Lung (tissue), 12 donors: Measurements from ENCODE around the gene DACT3. TPM values are rescaled to one million over a fixed set of nuclear protein-coding genes. Genes with fewer than 3 reads are reported as not detected.

Experiments used
- ATAC-seq: fragments of 200-7000 bp; cut with Tn5 transposase; one replicate; pipeline ENCODE4 v1.9.1; 2020; ENCODE audit warnings: moderate number of reproducible peaks; ENCODE audit not compliant: insufficient read depth, low FRiP score
- DNase-seq, 3 donors: peaks; one replicate each; pipeline ENCODE4 v3.0.0-alpha.2; 2013 to 2017
- H3K27ac ChIP-seq, 2 donors: one replicate each; pipeline ENCODE4 v1.5.1; 2013; ENCODE audit warnings: mild to moderate bottlenecking in 2 of 2, moderate library complexity in 2 of 2, control low read depth in 1 of 2, inconsistent platforms in 1 of 2, low read depth in 1 of 2, low read length in 1 of 2
- H3K27me3 ChIP-seq, 3 donors: one replicate each; pipeline ENCODE4 v1.5.1; 2013; ENCODE audit warnings: low read length in 2 of 3; ENCODE audit not compliant: control insufficient read depth in 3 of 3, insufficient read depth in 3 of 3
- H3K36me3 ChIP-seq, 4 donors: one replicate each; pipeline ENCODE4 v1.5.1; 2013; ENCODE audit warnings: low read length in 4 of 4, mild to moderate bottlenecking in 1 of 4, moderate library complexity in 1 of 4; ENCODE audit not compliant: control insufficient read depth in 4 of 4, insufficient read depth in 4 of 4
- H3K4me1 ChIP-seq, 5 donors: one replicate each; pipeline ENCODE4 v1.5.1; 2013; ENCODE audit warnings: low read length in 5 of 5, mild to moderate bottlenecking in 2 of 5, moderate library complexity in 1 of 5; ENCODE audit not compliant: control insufficient read depth in 5 of 5, insufficient read depth in 5 of 5
- H3K4me3 ChIP-seq: one replicate; pipeline ENCODE4 v1.5.1; 2013; ENCODE audit warnings: mild to moderate bottlenecking, control low read depth, moderate library complexity
- H3K9ac ChIP-seq, 2 donors: one replicate each; pipeline ENCODE4 v1.5.1; 2013; ENCODE audit warnings: low read length in 2 of 2, control low read depth in 1 of 2; ENCODE audit not compliant: insufficient read depth in 1 of 2
- H3K9me3 ChIP-seq, 4 donors: one replicate each; pipeline ENCODE4 v1.5.1; 2013; ENCODE audit warnings: low read length in 3 of 4, mild to moderate bottlenecking in 1 of 4, moderate library complexity in 1 of 4; ENCODE audit not compliant: control insufficient read depth in 4 of 4, insufficient read depth in 3 of 4
- WGBS, 2 donors: extraction: QIAGEN DNeasy Blood & Tissue Kit; methylation state at CpG; one replicate each; pipeline ENCODE4 v1.1.7; 2013; 5-methylcytosine and 5-hydroxymethylcytosine counted together
- polyA plus RNA-seq, 2 donors: library from polyadenylated mRNA; stranded (reverse); fragments of 200-250 nt; gene quantifications; one replicate each; pipeline ENCODE4 v1.2.1, GENCODE V29; 2013
- total RNA-seq, 2 donors: library from RNA; depleted of rRNA in 1 of 2; stranded (reverse); fragments of >200 nt in 1 of 2; gene quantifications; one replicate each; pipeline ENCODE4 v1.2.1, GENCODE V29; 2014 to 2021
- TF ChIP-seq, protein P1 (sequence below): IDR thresholded peaks from 2 replicates; pipeline ENCODE4 v1.5.1; 2012; ENCODE audit warnings: mild to moderate bottlenecking; ENCODE audit errors: control extremely low read depth, extremely low read depth
- donor health status: control.
- donor health status: control.
- donor health status: Bipolar disorder and iron deficiency.
- donor health status: healthy.
- donor health status: DM: yes; HTN: yes; CAD: no.

DACT3 gene
- total and polyA plus RNA-seq, 4 donors, result 2.8 to 14.0 (median 5.8) TPM

DNA sequence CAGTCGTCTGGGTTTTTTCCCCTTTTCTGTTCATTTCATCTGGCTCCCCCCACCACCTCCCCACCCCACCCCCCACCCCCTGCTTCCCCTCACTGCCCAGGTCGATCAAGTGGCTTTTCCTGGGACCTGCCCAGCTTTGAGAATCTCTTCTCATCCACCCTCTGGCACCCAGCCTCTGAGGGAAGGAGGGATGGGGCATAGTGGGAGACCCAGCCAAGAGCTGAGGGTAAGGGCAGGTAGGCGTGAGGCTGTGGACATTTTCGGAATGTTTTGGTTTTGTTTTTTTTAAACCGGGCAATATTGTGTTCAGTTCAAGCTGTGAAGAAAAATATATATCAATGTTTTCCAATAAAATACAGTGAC lies 50.6 kb downstream of the DACT3 start:
- H3K27ac ChIP-seq, result no peak overlapping the region
- no peaks in the 10 kb centered on the region for H3K4me1 ChIP-seq
- no peaks in the 10 kb centered on the region for H3K9me3 ChIP-seq
- no peak for ATAC-seq
- no peaks in the 10 kb centered on the region for H3K27me3 ChIP-seq
- peaks cover 5 to 52% (median 42%) of the 10 kb centered on the region in 4 donors for H3K36me3 ChIP-seq
- WGBS, 2 donors, result 59 to 77% methylated on average over 5 of the region's 5 CpGs
- TF ChIP-seq, protein P1, sequence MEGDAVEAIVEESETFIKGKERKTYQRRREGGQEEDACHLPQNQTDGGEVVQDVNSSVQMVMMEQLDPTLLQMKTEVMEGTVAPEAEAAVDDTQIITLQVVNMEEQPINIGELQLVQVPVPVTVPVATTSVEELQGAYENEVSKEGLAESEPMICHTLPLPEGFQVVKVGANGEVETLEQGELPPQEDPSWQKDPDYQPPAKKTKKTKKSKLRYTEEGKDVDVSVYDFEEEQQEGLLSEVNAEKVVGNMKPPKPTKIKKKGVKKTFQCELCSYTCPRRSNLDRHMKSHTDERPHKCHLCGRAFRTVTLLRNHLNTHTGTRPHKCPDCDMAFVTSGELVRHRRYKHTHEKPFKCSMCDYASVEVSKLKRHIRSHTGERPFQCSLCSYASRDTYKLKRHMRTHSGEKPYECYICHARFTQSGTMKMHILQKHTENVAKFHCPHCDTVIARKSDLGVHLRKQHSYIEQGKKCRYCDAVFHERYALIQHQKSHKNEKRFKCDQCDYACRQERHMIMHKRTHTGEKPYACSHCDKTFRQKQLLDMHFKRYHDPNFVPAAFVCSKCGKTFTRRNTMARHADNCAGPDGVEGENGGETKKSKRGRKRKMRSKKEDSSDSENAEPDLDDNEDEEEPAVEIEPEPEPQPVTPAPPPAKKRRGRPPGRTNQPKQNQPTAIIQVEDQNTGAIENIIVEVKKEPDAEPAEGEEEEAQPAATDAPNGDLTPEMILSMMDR, result no peak
- DNase-seq, result no peak
- no peak overlapping the region for H3K9ac ChIP-seq
- no peak overlapping the region for H3K4me3 ChIP-seq

DNA sequence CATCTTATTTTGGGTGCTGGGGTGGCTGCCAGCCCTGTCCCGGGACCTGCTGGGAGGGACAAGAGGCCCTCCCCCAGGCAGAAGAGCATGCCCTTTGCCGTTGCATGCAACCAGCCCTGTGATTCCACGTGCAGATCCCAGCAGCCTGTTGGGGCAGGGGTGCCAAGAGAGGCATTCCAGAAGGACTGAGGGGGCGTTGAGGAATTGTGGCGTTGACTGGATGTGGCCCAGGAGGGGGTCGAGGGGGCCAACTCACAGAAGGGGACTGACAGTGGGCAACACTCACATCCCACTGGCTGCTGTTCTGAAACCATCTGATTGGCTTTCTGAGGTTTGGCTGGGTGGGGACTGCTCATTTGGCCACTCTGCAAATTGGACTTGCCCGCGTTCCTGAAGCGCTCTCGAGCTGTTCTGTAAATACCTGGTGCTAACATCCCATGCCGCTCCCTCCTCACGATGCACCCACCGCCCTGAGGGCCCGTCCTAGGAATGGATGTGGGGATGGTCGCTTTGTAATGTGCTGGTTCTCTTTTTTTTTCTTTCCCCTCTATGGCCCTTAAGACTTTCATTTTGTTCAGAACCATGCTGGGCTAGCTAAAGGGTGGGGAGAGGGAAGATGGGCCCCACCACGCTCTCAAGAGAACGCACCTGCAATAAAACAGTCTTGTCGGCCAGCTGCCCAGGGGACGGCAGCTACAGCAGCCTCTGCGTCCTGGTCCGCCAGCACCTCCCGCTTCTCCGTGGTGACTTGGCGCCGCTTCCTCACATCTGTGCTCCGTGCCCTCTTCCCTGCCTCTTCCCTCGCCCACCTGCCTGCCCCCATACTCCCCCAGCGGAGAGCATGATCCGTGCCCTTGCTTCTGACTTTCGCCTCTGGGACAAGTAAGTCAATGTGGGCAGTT lies 51.2 kb downstream of the DACT3 start:
- Histone ChIP-seq H3K4me3 (no peak overlapping the region), H3K27ac (no peak overlapping the region), H3K4me1 (no peaks in the 10 kb centered on the region), H3K9me3 (no peaks in the 10 kb centered on the region), H3K27me3 (no peaks in the 10 kb centered on the region), H3K36me3 (peaks cover 5 to 54% (median 42%) of the 10 kb centered on the region in 4 donors), H3K9ac (no peak overlapping the region)
- 83 to 85% methylated on average over 30 of the region's 30 CpGs for WGBS, 2 donors
- DNase-seq (peak in 1 of 3 donors; percentile 8), ATAC-seq (no peak)
- TF ChIP-seq, protein P1, result no peak

DNA sequence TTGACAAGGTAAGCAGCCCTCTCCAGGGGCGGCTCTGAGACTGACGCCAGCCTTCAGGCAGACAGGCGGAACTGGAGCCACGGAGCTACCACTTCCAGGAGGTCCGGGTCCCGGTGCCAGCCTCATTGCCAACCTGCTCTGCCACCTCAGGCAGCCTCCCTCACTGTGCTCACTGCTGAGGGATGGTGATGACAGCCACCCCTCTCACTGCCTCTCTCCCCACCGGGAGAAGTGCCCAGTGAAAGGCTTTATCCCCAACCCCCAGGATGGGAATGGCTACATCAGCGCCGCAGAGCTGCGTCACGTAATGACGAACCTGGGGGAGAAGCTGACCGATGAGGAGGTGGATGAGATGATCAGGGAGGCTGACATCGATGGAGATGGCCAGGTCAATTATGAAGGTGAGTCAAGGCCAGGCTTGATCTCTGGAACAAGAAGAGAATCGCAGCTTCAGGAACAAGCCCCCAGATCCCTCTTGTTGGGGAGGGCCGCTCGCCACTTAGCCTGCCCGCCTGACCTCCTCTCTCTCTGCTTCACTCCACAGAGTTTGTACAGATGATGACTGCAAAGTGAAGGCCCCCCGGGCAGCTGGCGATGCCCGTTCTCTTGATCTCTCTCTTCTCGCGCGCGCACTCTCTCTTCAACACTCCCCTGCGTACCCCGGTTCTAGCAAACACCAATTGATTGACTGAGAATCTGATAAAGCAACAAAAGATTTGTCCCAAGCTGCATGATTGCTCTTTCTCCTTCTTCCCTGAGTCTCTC lies 52.2 kb downstream of the DACT3 start:
- no peak for ATAC-seq
- TF ChIP-seq, protein P1, result no peak
- Histone ChIP-seq H3K36me3 (peaks cover 5 to 54% (median 42%) of the 10 kb centered on the region in 4 donors), H3K4me3 (no peak overlapping the region), H3K27me3 (no peaks in the 10 kb centered on the region), H3K27ac (no peak overlapping the region), H3K9me3 (no peaks in the 10 kb centered on the region), H3K4me1 (peaks cover under 1 to 7% (median 4%) of the 10 kb centered on the region in 5 donors), H3K9ac (no peak overlapping the region)
- DNase-seq, result no peak
- WGBS, 2 donors, result 94 to 97% methylated on average over 27 of the region's 27 CpGs
